K562 (cell line): ENCODE results near the gene ASB15. TPM values are rescaled to one million over a fixed set of nuclear protein-coding genes. Genes with fewer than 3 reads are reported as not detected.

Source experiments
- ASH1L ChIP-seq: fragments of 450-650 bp; IDR thresholded peaks from 2 replicates; pipeline ENCODE4 v1.6.1; 2018; ENCODE audit warnings: borderline replicate concordance, mild to moderate bottlenecking, low read depth; ENCODE audit not compliant: partially characterized antibody
- C11orf30 ChIP-seq: fragments of 450-650 bp; IDR thresholded peaks from 2 replicates; pipeline ENCODE4 v1.6.1; 2016; ENCODE audit warnings: low read depth, mild to moderate bottlenecking
- CC2D1A ChIP-seq: fragments of 450-650 bp; IDR thresholded peaks from 2 replicates; pipeline ENCODE4 v1.6.1; 2017; ENCODE audit warnings: mild to moderate bottlenecking
- CHD1 ChIP-seq: fragments of 200-600 bp; sonication (generic); IDR thresholded peaks from one replicate; pipeline ENCODE4 v1.6.1; 2012; ENCODE audit warnings: mild to moderate bottlenecking, moderate library complexity, low read length, inconsistent platforms
- CLOCK ChIP-seq: fragments of 250-450 bp; sonication (Bioruptor Pico); IDR thresholded peaks from 2 replicates; pipeline ENCODE4 v1.4.0; 2020; ENCODE audit warnings: mild to moderate bottlenecking, moderate library complexity, borderline replicate concordance
- CXXC5 ChIP-seq: fragments of 250-450 bp; sonication (Bioruptor Pico); IDR thresholded peaks from 2 replicates; pipeline ENCODE4 v1.8.0; 2022; ENCODE audit warnings: inconsistent platforms, mild to moderate bottlenecking, moderate library complexity
- ELF1 ChIP-seq: fragments of 200-800 bp; sonication (Bioruptor generic); IDR thresholded peaks from 2 replicates; pipeline ENCODE4 v1.6.1; 2016; ENCODE audit warnings: missing genetic modification characterization, missing compliant biosample characterization
- KLF6 ChIP-seq: fragments of 250-450 bp; sonication (Bioruptor Pico); IDR thresholded peaks from 2 replicates; pipeline ENCODE4 v1.4.0; 2020; ENCODE audit warnings: mild to moderate bottlenecking, moderate library complexity, borderline replicate concordance
- MYC ChIP-seq, 2 experiments: fragments of 250-450 bp in 1 of 2; sonication (Bioruptor Pico) in 1 of 2; IDR thresholded peaks; 2 replicates each; pipeline versions ENCODE4 v1.5.1 to v1.6.1; 2012 to 2021; ENCODE audit warnings: low read depth in 2 of 2, borderline replicate concordance in 1 of 2, improper control_type of control experiment in 1 of 2, low read length in 1 of 2, mild to moderate bottlenecking in 1 of 2, moderate library complexity in 1 of 2
- NR4A1 ChIP-seq, 2 experiments: fragments of 250-450 bp in 1 of 2; fragments of 450-650 bp in 1 of 2; sonication (Bioruptor Pico) in 1 of 2; IDR thresholded peaks; 2 replicates each; pipeline versions ENCODE4 v1.4.0 to v1.6.1; 2016 to 2020; ENCODE audit warnings: mild to moderate bottlenecking in 2 of 2, missing compliant biosample characterization in 1 of 2, missing genetic modification characterization in 1 of 2, moderate library complexity in 1 of 2
- RB1 ChIP-seq: fragments of 450-650 bp; IDR thresholded peaks from 2 replicates; pipeline ENCODE4 v1.6.1; 2017; ENCODE audit warnings: low read depth, mild to moderate bottlenecking
- RHOXF2B ChIP-seq: fragments of 250-450 bp; sonication (Bioruptor Pico); conservative IDR thresholded peaks from 2 replicates; pipeline ENCODE4 v1.5.1; 2021
- RNF2 ChIP-seq: sonication (generic); IDR thresholded peaks from 2 replicates; pipeline ENCODE4 v1.6.1; 2016
- TBP ChIP-seq: optimal IDR thresholded peaks from 2 replicates; pipeline ENCODE3; 2011; ENCODE audit warnings: low read depth, low read length, improper control_type of control experiment
- TCF15 ChIP-seq: fragments of 250-450 bp; sonication (Bioruptor Pico); IDR thresholded peaks from 2 replicates; pipeline ENCODE4 v1.8.0; 2022; ENCODE audit warnings: moderate library complexity, mild to moderate bottlenecking, inconsistent platforms
- XRCC5 ChIP-seq: fragments of 200-400 bp; formaldehyde crosslinking; IDR thresholded peaks from 2 replicates; pipeline ENCODE4 v1.6.1; 2017; ENCODE audit warnings: low read depth, mild to moderate bottlenecking, low read length
- YBX1 ChIP-seq: fragments of 450-650 bp; IDR thresholded peaks from 2 replicates; pipeline ENCODE4 v1.7.1; 2016; ENCODE audit warnings: mild to moderate bottlenecking
- YY1 ChIP-seq, 3 experiments: IDR thresholded peaks; 2 replicates each; pipeline ENCODE4 v1.6.1; 2011; ENCODE audit warnings: low read length in 2 of 3, mild to moderate bottlenecking in 2 of 3, moderate library complexity in 2 of 3, borderline replicate concordance in 1 of 3, control low read depth in 1 of 3, low read depth in 1 of 3; ENCODE audit not compliant: insufficient read depth in 3 of 3, insufficient replicate concordance in 2 of 3, control insufficient read depth in 1 of 3, insufficient read length in 1 of 3; ENCODE audit errors: extremely low read depth in 1 of 3
- ZNF121 ChIP-seq: sonication (generic); formaldehyde crosslinking; conservative IDR thresholded peaks from 2 replicates; pipeline ENCODE4 v1.8.0; 2022; ENCODE audit warnings: missing genetic modification reagents
- ZNF174 ChIP-seq: fragments of 250-450 bp; sonication (Bioruptor Pico); IDR thresholded peaks from 2 replicates; pipeline ENCODE4 v1.4.0; 2020; ENCODE audit warnings: mild to moderate bottlenecking
- polyA plus RNA-seq, 8 experiments: library from polyadenylated mRNA; depleted of rRNA in 4 of 8; stranded (reverse) in 5 of 8; unstranded in 3 of 8; fragments of >200 nt; fragmentation: Nextera tagmentation in 2 of 8; fragmentation: Illumina TruSeq in 1 of 8; extraction: Ambion mirVana in 2 of 8; extraction: Trizol in 1 of 8; gene quantifications; 2 replicates each; pipeline versions ENCODE4 v1.2.1 to v1.2.3, GENCODE V29; 2011 to 2014; ENCODE audit warnings: inconsistent platforms in 1 of 8, missing spikeins in 1 of 8
- total RNA-seq, 7 experiments: library from RNA; depleted of rRNA in 6 of 7; stranded (reverse); fragments of >200 nt in 6 of 7; fragmentation: Illumina TruSeq in 2 of 7; extraction: Trizol in 2 of 7; gene quantifications; 2 replicates each; pipeline versions ENCODE4 v1.2.1 to v1.2.3, GENCODE V29; 2011 to 2021; ENCODE audit warnings: low replicate concordance in 1 of 7
- TF ChIP-seq, protein P1 (sequence below): sonication (generic); formaldehyde crosslinking; IDR thresholded peaks from 2 replicates; pipeline ENCODE4 v1.8.0; 2022; ENCODE audit warnings: mild to moderate bottlenecking, missing genetic modification reagents, borderline replicate concordance

Gene ASB15
- total and polyA plus RNA-seq, 9 of the 15 experiments (the other 6 are each of a cell fraction or from before 2014, with no cell fraction given): 0.03 to 0.14 (median 0.04) TPM; not detected in 3

DNA sequence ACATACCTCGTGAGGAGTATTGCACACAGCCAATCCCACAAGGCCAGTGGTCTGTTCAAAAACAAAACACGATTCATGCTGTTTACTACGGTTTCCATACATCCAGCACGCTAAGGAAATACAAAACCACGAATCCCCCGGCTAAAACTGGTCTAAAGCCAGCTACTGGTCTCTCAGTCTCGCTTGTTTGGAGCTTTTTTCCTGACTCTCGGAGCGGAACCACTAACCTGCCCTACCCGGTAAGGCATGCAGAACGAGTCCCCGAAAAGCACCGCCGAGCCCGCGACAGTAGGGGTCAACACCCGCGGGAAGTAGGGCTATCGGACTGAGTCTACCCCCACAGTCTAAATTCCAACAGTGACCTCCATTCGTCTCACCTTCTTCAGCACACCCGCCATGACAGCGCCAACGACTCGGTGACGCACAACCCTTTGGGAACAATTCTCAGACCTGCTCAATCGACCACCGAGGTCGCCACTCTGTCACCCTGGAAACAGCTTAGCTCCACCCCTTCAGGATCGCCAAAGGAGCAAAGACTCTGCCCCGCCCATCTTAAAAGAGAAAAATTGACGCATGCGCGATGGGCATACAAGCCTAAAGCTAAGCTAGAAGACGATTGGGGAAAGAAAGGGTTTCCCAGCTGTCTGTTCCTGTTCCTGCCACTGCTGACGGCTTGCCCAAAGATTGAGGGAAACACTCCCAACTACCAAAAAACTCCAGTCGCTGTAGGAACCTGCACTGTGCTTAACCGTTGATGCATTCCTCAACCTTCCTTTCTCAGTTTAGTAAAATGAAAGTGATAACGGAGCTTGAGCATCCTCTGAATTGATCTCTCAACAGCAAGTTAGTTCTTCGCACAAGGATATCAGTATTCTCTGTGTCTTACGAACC, 44.0 kb upstream of the ASB15 start, which contains the start of gene NDUFA5 (continued):
- TF ChIP-seq RNF2 (peak; percentile 73; the same call in 1 of the 2 replicates), CLOCK (CRISPR knock-in tag) (no peak), CHD1 (peak; percentile 91), TBP (peak; percentile 93), CC2D1A (0 out of 2 replicates have a peak, but pooled peaks have one; percentile 16), MYC (IDR thresholded peaks at IDR 0.05; ENCODE audit: low read depth, low read length) (peak; percentile 74; the same call in 1 of the 2 replicates), MYC (CRISPR knock-in tag; IDR thresholded peaks at IDR 0.05; ENCODE audit: borderline replicate concordance, low read depth) (peak; percentile 61; the same call in 1 of the 2 replicates), XRCC5 (peak; percentile 97), ELF1 (no peak), C11orf30 (peak; percentile 95), ZNF121 (no peak), YY1 (IDR thresholded peaks at IDR 0.05; ENCODE audit: borderline replicate concordance in 1 of 3, control insufficient read depth in 1 of 3, extremely low read depth in 1 of 3, insufficient read depth in 3 of 3, insufficient read length in 1 of 3, insufficient replicate concordance in 2 of 3, low read depth in 1 of 3, low read length in 2 of 3) (peak; percentile 89 to 99 (median 97)), RHOXF2B (CRISPR knock-in tag) (0 out of 2 replicates have a peak, but pooled peaks have one; percentile 17), TCF15 (CRISPR knock-in tag) (no peak), ASH1L (no peak), KLF6 (no peak), RB1 (peak; percentile 56), ZNF174 (CRISPR knock-in tag) (no peak), NR4A1 (CRISPR knock-in tag; IDR thresholded peaks at IDR 0.05) (peak; percentile 3; the same call in 1 of the 2 replicates), NR4A1 (tag; IDR thresholded peaks at IDR 0.05) (no peak), YBX1 (no peak), CXXC5 (CRISPR knock-in tag) (peak; percentile 89)
- TF ChIP-seq, protein P1, sequence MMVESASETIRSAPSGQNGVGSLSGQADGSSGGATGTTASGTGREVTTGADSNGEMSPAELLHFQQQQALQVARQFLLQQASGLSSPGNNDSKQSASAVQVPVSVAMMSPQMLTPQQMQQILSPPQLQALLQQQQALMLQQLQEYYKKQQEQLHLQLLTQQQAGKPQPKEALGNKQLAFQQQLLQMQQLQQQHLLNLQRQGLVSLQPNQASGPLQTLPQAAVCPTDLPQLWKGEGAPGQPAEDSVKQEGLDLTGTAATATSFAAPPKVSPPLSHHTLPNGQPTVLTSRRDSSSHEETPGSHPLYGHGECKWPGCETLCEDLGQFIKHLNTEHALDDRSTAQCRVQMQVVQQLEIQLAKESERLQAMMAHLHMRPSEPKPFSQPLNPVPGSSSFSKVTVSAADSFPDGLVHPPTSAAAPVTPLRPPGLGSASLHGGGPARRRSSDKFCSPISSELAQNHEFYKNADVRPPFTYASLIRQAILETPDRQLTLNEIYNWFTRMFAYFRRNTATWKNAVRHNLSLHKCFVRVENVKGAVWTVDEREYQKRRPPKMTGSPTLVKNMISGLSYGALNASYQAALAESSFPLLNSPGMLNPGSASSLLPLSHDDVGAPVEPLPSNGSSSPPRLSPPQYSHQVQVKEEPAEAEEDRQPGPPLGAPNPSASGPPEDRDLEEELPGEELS (CRISPR knock-in tag): peak; percentile 63; the same call in 1 of the 2 replicates
